RPMI7951 (cell line): ENCODE results near the gene HSD3B7. TPM values are rescaled to one million over a fixed set of nuclear protein-coding genes. Genes with fewer than 3 reads are reported as not detected.

Experiments used
- DNase-seq: peaks from one replicate; pipeline ENCODE4 v3.0.0-alpha.2; 2012; ENCODE audit warnings: low read depth
- total RNA-seq: library from RNA; depleted of rRNA; stranded (reverse); fragments of >200 nt; shearing (Covaris generic); gene quantifications from 2 replicates; pipeline ENCODE4 v1.2.3, GENCODE V29; 2014; rRNA removed

The HSD3B7 gene
- total RNA-seq, 1 experiment from 2014 or later: 10.9 TPM

- no peak for DNase-seq
Observed at GRCh38 chr16:31020536-31020935, 35.5 kb downstream of the HSD3B7 start.

DNA sequence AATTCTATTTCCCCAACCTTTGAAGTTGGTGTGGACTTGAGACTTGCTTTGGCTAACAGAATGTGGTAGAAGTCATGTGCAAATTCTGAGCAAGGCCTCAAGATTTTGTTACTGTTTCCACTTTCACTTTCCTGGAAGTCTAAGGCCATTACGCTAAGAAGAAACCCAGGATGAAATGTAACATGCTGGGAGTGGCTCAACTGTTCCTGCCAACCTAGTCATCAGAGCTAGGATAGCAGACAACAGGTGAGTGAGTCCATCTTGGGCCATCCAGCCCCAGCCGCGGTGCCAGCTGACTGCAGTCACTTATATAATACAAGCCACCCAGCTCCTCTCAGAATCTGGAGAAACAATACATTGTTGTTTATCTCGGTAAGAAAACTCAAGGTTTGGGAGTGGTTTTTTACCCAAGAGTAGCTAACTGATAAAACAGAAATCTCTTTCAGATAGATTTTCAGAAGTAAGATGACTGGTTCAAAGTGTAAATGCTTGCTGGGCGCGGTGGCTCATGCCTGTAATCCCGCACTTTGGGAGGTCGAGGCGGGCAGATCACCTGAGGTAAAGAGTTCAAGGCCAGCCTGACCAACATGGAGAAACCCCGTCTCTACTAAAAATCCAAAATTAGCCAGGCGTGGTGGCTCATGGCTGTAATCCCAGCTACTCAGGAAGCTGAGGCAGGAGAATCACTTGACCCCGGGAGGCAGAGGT, 37.7 kb downstream of the HSD3B7 start:
- no peak for DNase-seq

DNA sequence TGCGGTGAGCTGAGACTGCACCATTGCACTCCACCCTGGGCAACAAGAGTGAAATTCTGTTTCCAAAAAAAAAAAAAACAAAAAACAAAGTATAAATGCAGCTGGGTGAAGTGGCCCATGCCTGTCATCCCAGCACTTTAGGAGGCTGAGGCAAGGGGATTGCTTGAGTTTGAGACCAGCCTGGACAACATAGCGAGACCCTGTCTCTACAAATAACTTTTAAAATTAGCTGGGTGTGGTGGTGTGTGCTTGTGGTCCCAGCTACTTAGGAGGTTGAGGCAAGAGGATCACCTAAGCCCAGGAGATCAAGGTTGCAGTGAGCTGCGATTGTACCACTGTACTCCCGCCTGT, 38.2 kb downstream of the HSD3B7 start:
- no peak for DNase-seq

DNA sequence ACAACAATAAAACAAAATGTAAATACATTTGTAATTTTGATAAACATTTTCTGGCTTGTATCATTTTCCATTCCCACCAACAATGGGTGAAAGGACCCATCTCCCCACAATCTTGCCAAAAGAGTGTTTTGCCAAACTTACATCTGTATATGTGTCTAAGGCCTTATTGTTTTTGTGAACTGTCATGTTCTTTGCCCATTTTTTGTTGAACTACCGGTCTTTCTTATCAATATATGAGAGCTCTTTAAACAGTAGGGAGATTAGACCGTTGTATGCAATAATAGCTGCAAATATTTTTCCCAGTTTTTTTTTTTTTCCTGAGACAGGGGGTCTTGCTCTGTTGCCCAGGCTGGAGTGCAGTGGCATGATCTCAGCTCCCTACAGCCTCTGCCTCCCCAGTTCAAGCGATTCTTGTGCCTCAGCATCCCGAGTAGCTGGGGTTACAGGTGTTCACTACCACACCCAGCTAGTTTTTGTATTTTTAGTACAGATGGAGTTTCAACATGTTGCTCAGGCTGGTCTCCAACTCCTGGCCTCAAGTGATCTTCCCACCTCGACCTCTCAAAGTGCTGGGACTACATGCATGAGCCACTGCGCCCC, 38.7 kb downstream of the HSD3B7 start:
- DNase-seq: no peak

- no peak for DNase-seq
Observed at GRCh38 chr16:31025339-31025738, 40.3 kb downstream of the HSD3B7 start.

- DNase-seq: no peak
Observed at GRCh38 chr16:31029272-31029671, 44.3 kb downstream of the HSD3B7 start.

DNA sequence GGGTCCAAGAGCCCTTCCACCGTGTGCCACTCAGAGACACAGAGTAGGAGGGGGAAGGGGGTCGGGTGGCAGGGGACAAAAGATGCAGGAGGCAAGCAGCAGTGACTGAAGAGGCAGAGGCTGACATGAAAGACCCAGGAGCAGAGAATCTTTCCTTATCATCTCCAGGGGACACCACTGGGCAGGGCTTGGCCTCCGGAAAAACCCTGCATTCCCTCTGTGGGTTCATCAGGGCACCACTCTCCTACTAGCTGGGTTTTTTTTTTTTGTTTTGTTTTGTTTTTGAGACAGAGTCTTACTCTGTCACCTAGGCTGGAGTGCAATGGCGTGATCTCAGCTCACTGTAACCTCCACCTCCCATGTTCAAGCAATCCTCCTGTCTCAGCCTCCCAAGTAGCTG, 46.3 kb downstream of the HSD3B7 start:
- no peak for DNase-seq

DNA sequence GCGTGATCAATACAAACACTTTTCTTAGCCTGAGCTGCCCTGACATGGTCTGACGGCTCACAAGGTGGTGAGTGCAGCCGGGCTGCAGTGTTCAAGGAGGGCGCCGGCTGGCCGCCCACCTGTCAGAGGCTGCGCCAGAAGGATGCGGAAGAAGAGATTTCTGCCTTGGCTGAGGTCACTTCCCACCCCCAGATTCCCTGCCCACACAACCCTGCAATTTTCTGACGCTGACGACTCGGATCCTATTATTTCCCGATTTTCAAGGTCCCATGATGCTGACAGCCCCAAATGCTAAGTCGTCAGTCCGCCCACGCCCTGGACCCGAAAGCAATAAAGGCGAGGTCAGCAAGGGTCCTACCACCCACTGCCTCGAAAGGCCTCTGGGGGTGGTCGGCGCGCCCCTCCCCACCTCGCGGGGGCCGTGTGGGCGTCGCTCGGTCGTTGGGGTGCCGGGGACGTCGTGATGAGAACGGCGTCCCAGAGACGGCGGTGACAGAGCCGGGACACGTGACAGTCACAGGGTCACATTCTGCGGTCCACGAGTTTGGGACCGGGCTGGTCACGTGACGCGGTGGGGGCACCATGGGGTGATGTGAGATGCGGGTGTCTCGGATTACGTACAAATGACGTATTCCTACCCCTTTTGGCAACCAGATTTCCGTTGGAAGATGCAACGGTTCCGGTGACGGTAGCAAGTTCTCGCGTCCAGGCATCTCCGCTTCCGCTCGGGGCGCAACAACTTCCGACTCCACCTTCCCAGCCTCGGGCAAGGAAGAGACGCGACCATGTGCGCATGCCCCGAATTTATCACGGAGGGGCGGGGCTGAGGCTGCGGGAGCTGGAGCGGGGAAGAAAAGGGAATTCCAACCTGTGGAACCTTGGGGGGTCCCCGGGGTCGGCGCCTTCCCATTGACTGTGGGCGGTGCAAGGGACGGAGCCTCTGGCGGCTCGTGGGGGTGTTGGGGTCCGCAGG, 48.0 kb downstream of the HSD3B7 start, which contains the start of gene STX4:
TSS of gene STX4 (plus strand) at position 823 of the 973 bp plus-strand sequence. CDS start 248 bp downstream, outside the sequence.
- DNase-seq: peak; percentile 95

DNA sequence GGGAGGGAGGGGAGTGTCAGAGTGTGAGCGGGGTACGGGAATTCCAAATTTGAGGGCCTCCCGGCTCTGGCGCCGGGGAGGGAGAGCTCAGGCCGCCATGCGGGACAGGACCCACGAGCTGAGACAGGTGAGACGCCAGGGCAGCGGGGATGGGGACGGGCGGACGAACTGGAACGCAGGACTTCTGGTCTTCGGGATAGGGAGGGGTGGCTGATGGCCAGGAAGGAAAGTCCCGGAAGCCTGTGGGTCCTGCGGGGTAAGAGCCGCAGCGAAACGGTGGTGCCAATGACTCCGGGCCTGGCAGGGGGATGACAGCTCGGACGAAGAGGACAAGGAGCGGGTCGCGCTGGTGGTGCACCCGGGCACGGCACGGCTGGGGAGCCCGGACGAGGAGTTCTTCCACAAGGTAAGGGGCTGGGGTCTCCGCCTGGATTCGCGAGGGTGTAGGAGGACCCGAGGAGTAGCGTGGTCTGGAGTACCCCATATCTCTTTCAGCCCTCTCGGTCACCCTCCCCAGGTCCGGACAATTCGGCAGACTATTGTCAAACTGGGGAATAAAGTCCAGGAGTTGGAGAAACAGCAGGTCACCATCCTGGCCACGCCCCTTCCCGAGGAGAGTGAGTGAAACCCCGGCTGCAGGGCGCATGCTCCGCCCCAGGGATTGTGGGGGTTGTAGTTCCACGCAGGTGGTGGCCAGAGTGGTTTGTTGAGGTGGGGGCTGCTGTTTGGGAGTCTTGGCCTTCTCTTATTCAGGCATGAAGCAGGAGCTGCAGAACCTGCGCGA, 48.9 kb downstream of the HSD3B7 start:
- DNase-seq: peak; percentile 76

- DNase-seq: no peak
Observed at GRCh38 chr16:31036691-31037090, 51.7 kb downstream of the HSD3B7 start.

Other genes with a start within 250 kb of the HSD3B7 start
- 25.3 and 30.9 TPM in 2 replicates for gene PHKG2, start 236.8 kb upstream of the HSD3B7 start, total RNA-seq
- gene CFAP119, start 223.1 kb upstream of the HSD3B7 start, total RNA-seq: 3.4 and 4.6 TPM in 2 replicates
- 45.3 and 48.2 TPM in 2 replicates for gene RNF40, start 222.9 kb upstream of the HSD3B7 start, total RNA-seq
- 7.5 and 8.3 TPM in 2 replicates for gene ZNF629, start 198.0 kb upstream of the HSD3B7 start, total RNA-seq
- 40.5 and 42.2 TPM in 2 replicates for gene BCL7C, start 91.1 kb upstream of the HSD3B7 start, total RNA-seq
- 0.24 and 0.39 TPM in 2 replicates for gene CTF1, start 88.6 kb upstream of the HSD3B7 start, total RNA-seq
- 3.7 and 8.1 TPM in 2 replicates for gene FBXL19, start 61.6 kb upstream of the HSD3B7 start, total RNA-seq
- 28.5 and 41.6 TPM in 2 replicates for gene ORAI3, start 36.1 kb upstream of the HSD3B7 start, total RNA-seq
- 1.1 and 1.2 TPM in 2 replicates for gene SETD1A, start 27.5 kb upstream of the HSD3B7 start, total RNA-seq
- 0.29 and 0.60 TPM in 2 replicates for gene STX1B, start 25.4 kb downstream of the HSD3B7 start, total RNA-seq
- 23.1 and 23.5 TPM in 2 replicates for gene STX4, start 48.4 kb downstream of the HSD3B7 start, total RNA-seq
- 3.6 and 6.2 TPM in 2 replicates for gene ZNF668, start 89.0 kb downstream of the HSD3B7 start, total RNA-seq
- gene ZNF646, start 89.2 kb downstream of the HSD3B7 start, total RNA-seq: 4.3 and 6.7 TPM in 2 replicates
- gene PRSS53, start 103.7 kb downstream of the HSD3B7 start, total RNA-seq: 0.60 and 1.3 TPM in 2 replicates
- 212 and 281 TPM in 2 replicates for gene VKORC1, start 109.6 kb downstream of the HSD3B7 start, total RNA-seq
- gene BCKDK, start 123.2 kb downstream of the HSD3B7 start, total RNA-seq: 33.9 and 42.7 TPM in 2 replicates
- gene KAT8, start 132.5 kb downstream of the HSD3B7 start, total RNA-seq: 25.5 and 31.0 TPM in 2 replicates
- gene PRSS8, start 150.5 kb downstream of the HSD3B7 start, total RNA-seq: not detected in 2 replicates
- 1.1 and 2.6 TPM in 2 replicates for gene PRSS36, start 164.9 kb downstream of the HSD3B7 start, total RNA-seq
- gene FUS, start 194.9 kb downstream of the HSD3B7 start, total RNA-seq: 15.3 and 19.0 TPM in 2 replicates
- 43.4 and 64.8 TPM in 2 replicates for gene PYCARD, start 217.6 kb downstream of the HSD3B7 start, total RNA-seq
- gene TRIM72, start 228.9 kb downstream of the HSD3B7 start, total RNA-seq: not detected in 2 replicates
- gene PYDC1, start 231.9 kb downstream of the HSD3B7 start, total RNA-seq: not detected in 2 replicates